Measurements from ENCODE around the gene RIOK1. TPM values are rescaled to one million over a fixed set of nuclear protein-coding genes. Genes with fewer than 3 reads are reported as not detected.

RIOK1 gene
- total and polyA plus RNA-seq, 9 of the 15 experiments (the other 6 are each of a cell fraction or from before 2014, with no cell fraction given): 24.9 to 101 (median 52.2) TPM

- TF ChIP-seq ZNF384 (IDR thresholded peaks at IDR 0.05; ENCODE audit: low read depth, low read length): no peak
- peak; percentile 29 to 77 for TF ChIP-seq MAZ (CRISPR knock-in tag; conservative IDR thresholded peaks at IDR 0.05 in 1 of 2, IDR thresholded peaks at IDR 0.05 in 1 of 2)
- no peak for TF ChIP-seq NR0B1 (IDR thresholded peaks at IDR 0.05; ENCODE audit: partially characterized antibody)
- TF ChIP-seq RFX7 (CRISPR knock-in tag; IDR thresholded peaks at IDR 0.05): no peak
- peak; percentile 65 for TF ChIP-seq JUND (IDR thresholded peaks at IDR 0.05; ENCODE audit: borderline replicate concordance, low read depth, low read length)
- TF ChIP-seq JUND (tag; IDR thresholded peaks at IDR 0.05; ENCODE audit: borderline replicate concordance, low read depth, low read length): no peak; the same call in 2 of the 3 replicates
- TF ChIP-seq, protein P1, sequence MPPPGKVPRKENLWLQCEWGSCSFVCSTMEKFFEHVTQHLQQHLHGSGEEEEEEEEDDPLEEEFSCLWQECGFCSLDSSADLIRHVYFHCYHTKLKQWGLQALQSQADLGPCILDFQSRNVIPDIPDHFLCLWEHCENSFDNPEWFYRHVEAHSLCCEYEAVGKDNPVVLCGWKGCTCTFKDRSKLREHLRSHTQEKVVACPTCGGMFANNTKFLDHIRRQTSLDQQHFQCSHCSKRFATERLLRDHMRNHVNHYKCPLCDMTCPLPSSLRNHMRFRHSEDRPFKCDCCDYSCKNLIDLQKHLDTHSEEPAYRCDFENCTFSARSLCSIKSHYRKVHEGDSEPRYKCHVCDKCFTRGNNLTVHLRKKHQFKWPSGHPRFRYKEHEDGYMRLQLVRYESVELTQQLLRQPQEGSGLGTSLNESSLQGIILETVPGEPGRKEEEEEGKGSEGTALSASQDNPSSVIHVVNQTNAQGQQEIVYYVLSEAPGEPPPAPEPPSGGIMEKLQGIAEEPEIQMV (tag; conservative IDR thresholded peaks at IDR 0.05; ENCODE audit: low read depth): no peak
- TF ChIP-seq ZNF217 (CRISPR knock-in tag; IDR thresholded peaks at IDR 0.05): no peak
- no peak for TF ChIP-seq KHSRP (IDR thresholded peaks at IDR 0.05)
- TF ChIP-seq HDAC2 (IDR thresholded peaks at IDR 0.05): peak; percentile 89
- TF ChIP-seq THRB (CRISPR knock-in tag; conservative IDR thresholded peaks at IDR 0.05): no peak
- no peak for TF ChIP-seq ZNF785 (CRISPR knock-in tag; IDR thresholded peaks at IDR 0.05)
- no peak; the same call in 1 of the 2 replicates for TF ChIP-seq XRCC5 (IDR thresholded peaks at IDR 0.05; ENCODE audit: low read depth, low read length)
- TF ChIP-seq TEAD1 (CRISPR knock-in tag; IDR thresholded peaks at IDR 0.05): peak; percentile 15 to 45; a peak in 1 of 4 replicates
- no peak for TF ChIP-seq ZNF197 (CRISPR knock-in tag; IDR thresholded peaks at IDR 0.05; ENCODE audit: low read depth)
- TF ChIP-seq PHF20 (IDR thresholded peaks at IDR 0.05; ENCODE audit: partially characterized antibody): peak; percentile 91
- TF ChIP-seq E2F1 (CRISPR knock-in tag; IDR thresholded peaks at IDR 0.05): peak; percentile 90
- TF ChIP-seq STAG1 (CRISPR knock-in tag; IDR thresholded peaks at IDR 0.05; ENCODE audit: borderline replicate concordance): no peak
- TF ChIP-seq ZNF76 (CRISPR knock-in tag; IDR thresholded peaks at IDR 0.05; ENCODE audit: borderline replicate concordance): no peak
- peak; percentile 77 for TF ChIP-seq PCBP1 (IDR thresholded peaks at IDR 0.05; ENCODE audit: low read depth, low read length, poor library complexity, severe bottlenecking)
- TF ChIP-seq SAFB (IDR thresholded peaks at IDR 0.05; ENCODE audit: borderline replicate concordance, low read depth, low read length): peak; percentile 63; the same call in 1 of the 2 replicates
- TF ChIP-seq SIN3B (IDR thresholded peaks at IDR 0.05; ENCODE audit: low read depth): no peak; the same call in none of the 2 replicates
- no peak for TF ChIP-seq ZNF184 (CRISPR knock-in tag; IDR thresholded peaks at IDR 0.05)
Measured at GRCh38 chr6:7389451-7390225, at the start of gene RIOK1, which contains the start of gene CAGE1 (continued).

Measured in K562 (cell line).